Fibroblast of pulmonary artery (primary cell): ENCODE results near the gene PPP1R15B.

ENCODE experiments used
- DNase-seq: peaks from one replicate; pipeline ENCODE4 v3.0.0-alpha.2; 2010; ENCODE audit warnings: low read depth
- H3K4me3 ChIP-seq: replicated peaks from 2 replicates; pipeline ENCODE4 v1.5.1; 2011; ENCODE audit warnings: low read depth, mild to moderate bottlenecking, control low read depth, low read length, moderate library complexity
- TF ChIP-seq, protein P1 (sequence below): IDR thresholded peaks from 2 replicates; pipeline ENCODE4 v1.5.1; 2011; ENCODE audit warnings: mild to moderate bottlenecking, control low read depth, low read length, inconsistent platforms; ENCODE audit errors: missing control alignments

Gene PPP1R15B

DNA sequence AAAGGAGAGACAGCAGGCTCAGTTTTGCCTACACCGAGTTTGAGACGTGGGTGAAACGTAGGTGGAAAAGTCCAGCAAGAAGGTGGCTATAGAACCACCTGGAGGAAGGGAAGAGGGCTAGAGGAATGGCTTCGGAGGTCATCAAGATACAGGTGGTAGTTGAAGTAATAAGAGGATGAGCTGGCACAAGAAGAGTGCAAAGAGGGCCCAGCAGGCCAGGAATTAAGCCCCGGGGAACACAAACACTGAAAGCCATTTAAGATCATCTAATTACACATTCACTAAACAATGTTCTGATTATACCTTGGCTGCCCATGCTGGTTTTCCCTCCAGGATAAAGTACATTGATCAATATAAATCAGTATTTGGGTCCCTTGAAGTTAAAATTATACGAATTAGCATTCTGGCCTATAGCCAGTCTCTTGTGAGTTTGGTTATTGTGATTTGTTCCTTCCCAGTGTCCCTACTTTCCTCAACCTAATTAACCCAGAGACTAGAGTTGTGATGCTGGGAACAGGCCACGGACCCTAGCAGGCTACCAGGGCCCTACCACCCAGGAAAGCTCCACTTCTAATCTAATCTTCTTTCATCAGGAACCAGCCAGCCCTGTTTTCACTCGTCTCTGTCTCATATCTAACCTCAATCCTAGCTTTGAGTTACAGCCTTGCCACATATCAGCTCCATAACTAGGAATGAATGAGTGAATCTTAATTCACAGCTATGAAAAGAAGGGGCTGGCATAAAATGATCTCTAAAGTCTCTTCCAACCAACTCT, 26.4 kb upstream of the PPP1R15B start:
- no peak for DNase-seq
- H3K4me3 ChIP-seq = no peak overlapping the region
- TF ChIP-seq, protein P1, sequence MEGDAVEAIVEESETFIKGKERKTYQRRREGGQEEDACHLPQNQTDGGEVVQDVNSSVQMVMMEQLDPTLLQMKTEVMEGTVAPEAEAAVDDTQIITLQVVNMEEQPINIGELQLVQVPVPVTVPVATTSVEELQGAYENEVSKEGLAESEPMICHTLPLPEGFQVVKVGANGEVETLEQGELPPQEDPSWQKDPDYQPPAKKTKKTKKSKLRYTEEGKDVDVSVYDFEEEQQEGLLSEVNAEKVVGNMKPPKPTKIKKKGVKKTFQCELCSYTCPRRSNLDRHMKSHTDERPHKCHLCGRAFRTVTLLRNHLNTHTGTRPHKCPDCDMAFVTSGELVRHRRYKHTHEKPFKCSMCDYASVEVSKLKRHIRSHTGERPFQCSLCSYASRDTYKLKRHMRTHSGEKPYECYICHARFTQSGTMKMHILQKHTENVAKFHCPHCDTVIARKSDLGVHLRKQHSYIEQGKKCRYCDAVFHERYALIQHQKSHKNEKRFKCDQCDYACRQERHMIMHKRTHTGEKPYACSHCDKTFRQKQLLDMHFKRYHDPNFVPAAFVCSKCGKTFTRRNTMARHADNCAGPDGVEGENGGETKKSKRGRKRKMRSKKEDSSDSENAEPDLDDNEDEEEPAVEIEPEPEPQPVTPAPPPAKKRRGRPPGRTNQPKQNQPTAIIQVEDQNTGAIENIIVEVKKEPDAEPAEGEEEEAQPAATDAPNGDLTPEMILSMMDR = no peak

DNA sequence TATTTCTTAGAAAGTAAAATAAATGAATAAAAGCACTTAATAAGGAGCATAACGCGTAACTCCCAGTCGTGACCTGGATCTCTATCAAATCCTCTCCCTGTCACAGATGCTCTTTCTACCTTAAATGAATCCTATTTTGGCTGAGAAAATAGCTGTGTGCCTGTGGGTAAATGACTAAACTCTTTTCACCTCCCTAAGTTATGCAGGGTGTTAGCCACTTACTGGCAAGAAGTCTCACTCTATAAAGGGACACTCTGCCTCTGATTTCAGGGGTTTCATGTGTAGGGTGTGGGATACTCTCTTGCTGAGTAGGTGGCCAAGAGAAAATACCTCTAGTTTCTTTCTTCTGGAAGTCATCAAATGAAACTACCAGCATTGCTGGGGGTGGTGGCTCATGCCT, 24.3 kb upstream of the PPP1R15B start:
- TF ChIP-seq, protein P1 = no peak
- H3K4me3 ChIP-seq = no peak overlapping the region
- no peak for DNase-seq

DNA sequence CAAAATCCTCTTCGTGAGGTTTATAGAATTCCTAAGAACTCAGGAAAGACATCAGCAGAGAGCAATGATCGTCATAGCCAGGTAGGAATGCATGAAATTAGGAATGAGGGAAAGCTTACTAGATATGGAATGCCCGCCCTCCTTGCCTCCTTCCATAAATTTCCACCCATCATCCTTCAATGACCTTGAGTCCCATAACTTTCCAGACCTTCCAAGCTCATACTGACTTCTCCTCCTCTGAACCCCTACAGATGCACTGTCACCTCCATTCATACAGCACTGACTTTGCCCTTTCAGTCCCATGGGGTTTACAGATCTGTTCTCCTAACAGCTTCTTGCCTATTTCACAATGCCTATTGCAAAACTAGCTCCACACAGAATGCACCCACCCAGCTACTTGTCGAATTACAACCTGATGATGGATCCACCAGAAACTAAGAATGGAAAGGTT, 23.8 kb upstream of the PPP1R15B start:
- DNase-seq = peak; percentile 77
- TF ChIP-seq, protein P1 = no peak
- no peak overlapping the region for H3K4me3 ChIP-seq

DNA sequence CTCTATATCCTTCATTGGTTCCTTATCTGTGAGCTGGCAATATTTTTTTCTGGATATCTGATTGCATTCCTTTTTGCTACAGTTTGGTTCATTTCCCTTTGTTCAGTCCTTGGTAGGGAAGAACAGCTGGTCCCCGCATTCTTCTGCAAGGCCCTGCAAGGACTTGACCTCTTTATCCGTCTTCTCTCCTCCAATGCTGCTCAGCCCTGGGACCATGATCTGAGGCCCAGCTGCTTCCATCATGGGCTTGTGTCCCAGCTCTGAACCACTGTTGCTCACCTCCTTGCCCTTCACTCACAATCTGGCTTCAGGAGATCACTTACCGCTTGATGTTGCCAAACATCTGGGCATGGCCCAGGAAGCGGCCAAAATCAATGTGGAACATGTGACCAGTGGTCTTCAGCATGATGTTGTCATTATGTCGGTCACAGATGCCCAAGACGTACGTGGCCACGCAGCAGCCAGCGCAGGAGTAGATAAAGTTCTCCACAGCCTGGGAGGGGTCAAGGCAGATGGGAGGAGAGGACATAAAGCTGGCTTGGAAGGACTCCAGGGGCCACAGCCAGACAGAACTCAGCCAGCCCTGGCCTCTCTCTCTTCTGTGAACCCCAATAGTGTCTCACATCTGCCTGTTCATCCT, 22.6 kb upstream of the PPP1R15B start:
- TF ChIP-seq, protein P1 = no peak
- no peak for DNase-seq

DNA sequence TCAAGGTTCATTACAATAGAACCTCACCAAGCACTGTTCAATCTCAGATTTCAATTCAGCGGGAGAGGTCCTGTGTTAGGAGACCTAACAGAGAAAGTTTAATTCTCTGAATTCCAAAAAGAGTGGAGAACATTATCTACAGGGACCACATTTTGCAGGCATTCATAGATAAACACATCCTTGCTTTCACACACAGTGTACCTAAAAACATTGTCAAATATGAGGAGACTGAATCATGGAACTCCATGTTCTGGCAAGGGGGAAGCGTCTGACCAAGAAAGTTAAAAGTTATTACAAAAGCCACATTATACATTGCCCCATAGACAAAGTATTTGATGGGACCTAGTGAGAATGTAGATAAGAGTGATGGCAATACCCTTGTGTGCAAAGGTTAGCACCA, 21.1 kb upstream of the PPP1R15B start:
- H3K4me3 ChIP-seq = no peak overlapping the region
- DNase-seq = no peak
- TF ChIP-seq, protein P1 = no peak

More for the DNA sequence above, 22.6 kb upstream of the PPP1R15B start:
- no peak overlapping the region for H3K4me3 ChIP-seq

DNA sequence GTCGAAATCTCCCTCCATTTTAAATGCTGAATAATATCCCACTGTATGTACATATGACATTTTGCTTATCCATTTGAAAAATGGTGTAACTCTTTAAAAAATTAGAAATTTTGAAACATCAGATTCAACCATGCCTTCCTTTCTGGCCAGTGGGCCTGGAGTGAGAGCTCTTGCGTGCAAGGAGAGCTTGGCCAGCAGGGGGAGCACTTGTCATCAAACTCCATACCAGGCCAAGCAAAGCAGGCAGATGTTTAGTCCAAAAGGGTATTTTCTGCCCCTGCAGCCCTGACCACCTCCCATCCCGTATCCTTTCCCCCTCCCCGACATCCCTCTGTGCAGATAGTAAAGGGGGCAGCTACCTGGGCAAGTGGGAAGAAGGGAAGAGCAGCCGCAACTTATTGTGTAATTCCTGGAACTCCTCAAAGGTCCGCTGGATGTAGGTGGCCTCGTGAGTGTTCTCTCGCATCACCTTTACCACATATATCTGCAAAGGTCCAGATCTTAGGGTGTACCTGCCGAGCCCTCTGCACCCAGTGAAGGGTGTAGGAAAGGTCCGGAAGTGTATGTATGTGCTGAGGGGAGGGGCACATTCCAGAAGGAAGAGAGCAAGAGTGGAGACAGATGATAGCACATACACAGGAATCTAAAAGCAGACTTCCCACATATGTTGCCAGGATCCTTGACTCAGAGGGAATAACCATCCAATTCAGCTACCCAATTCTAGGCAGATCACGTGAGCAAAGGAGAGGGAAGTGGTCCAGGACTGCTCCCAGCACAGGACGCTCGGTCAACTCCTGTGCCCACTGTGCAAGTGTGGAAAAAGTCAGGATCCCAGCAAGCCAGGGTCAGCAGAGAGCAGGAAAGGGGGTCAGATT, 19.9 kb upstream of the PPP1R15B start:
- DNase-seq = peak; percentile 90
- H3K4me3 ChIP-seq = no peak overlapping the region
- TF ChIP-seq, protein P1 = peak; percentile 96
